Neural cell (in vitro differentiated cells): ENCODE results near the gene VN1R4. TPM values are rescaled to one million over a fixed set of nuclear protein-coding genes. Genes with fewer than 3 reads are reported as not detected.
"Not testable (repeated sequence)": the region's sequence is repeated elsewhere in the genome, so short reads cannot be mapped to it uniquely, and the experiment has no call there.

Experiments used
- H2AFZ ChIP-seq: fragments of 200-600, 300-800 bp; sonication (generic), shearing (Covaris generic); 2 replicates; pipeline ENCODE4 v1.6.0; 2014; ENCODE audit warnings: low read depth, mild to moderate bottlenecking, antibody characterized with exemption, low read length, moderate library complexity
- H3F3A ChIP-seq: fragments of 200-600 bp; shearing (Covaris generic); 2 replicates; pipeline ENCODE4 v1.6.1; 2016; ENCODE audit warnings: mild to moderate bottlenecking, moderate library complexity, mixed read lengths, antibody characterized with exemption, low read length; ENCODE audit not compliant: insufficient read depth, poor library complexity, severe bottlenecking
- H3K27ac ChIP-seq: fragments of 200-600, 300-800 bp; sonication (generic), shearing (Covaris generic); 2 replicates; pipeline ENCODE4 v1.5.1; 2014; ENCODE audit warnings: mild to moderate bottlenecking, low read length, moderate library complexity
- H3K27me3 ChIP-seq: fragments of 300-800, 200-600 bp; sonication (generic), shearing (Covaris generic); 2 replicates; pipeline ENCODE4 v1.6.0; 2014; ENCODE audit warnings: mild to moderate bottlenecking, low read depth, low read length, moderate library complexity; ENCODE audit not compliant: insufficient read depth
- H3K36me3 ChIP-seq: fragments of 300-800, 200-600 bp; sonication (generic), shearing (Covaris generic); 2 replicates; pipeline ENCODE4 v1.5.1; 2014; ENCODE audit warnings: mild to moderate bottlenecking, antibody characterized with exemption, low read length, moderate library complexity; ENCODE audit not compliant: insufficient read depth
- H3K4me2 ChIP-seq: fragments of 300-800, 200-600 bp; sonication (generic), shearing (Covaris generic); 2 replicates; pipeline ENCODE4 v1.6.0; 2014; ENCODE audit warnings: mild to moderate bottlenecking, low read length
- H3K4me3 ChIP-seq: fragments of 300-800, 200-600 bp; sonication (generic), shearing (Covaris generic); 2 replicates; pipeline ENCODE4 v1.5.1; 2014; ENCODE audit warnings: mild to moderate bottlenecking, low read length, moderate library complexity
- H3K79me2 ChIP-seq: fragments of 200-600 bp; shearing (Covaris generic); replicated peaks from 2 replicates; pipeline ENCODE4 v1.6.0; 2014; ENCODE audit warnings: mild to moderate bottlenecking, low read length, moderate library complexity; ENCODE audit not compliant: insufficient read depth
- H3K9ac ChIP-seq: fragments of 300-800, 200-600 bp; sonication (generic), shearing (Covaris generic); 2 replicates; pipeline ENCODE4 v1.6.1; 2016; ENCODE audit warnings: mild to moderate bottlenecking, low read length, mixed read lengths
- H3K9me2 ChIP-seq: fragments of 200-600 bp; shearing (Covaris generic); 2 replicates; pipeline ENCODE4 v1.6.1; 2016; ENCODE audit warnings: mild to moderate bottlenecking, low read length, mixed read lengths; ENCODE audit not compliant: insufficient read depth
- H3K9me3 ChIP-seq: fragments of 200-600, 300-800 bp; sonication (generic), shearing (Covaris generic); 2 replicates; pipeline ENCODE4 v1.6.1; 2016; ENCODE audit warnings: mild to moderate bottlenecking, mixed run types, low read length, moderate library complexity, mixed read lengths
- H4K20me1 ChIP-seq: fragments of 200-600 bp; shearing (Covaris generic); 2 replicates; pipeline ENCODE4 v1.6.1; 2016; ENCODE audit warnings: mild to moderate bottlenecking, mixed run types; ENCODE audit not compliant: insufficient read depth
- CTCF ChIP-seq: fragments of 450-650 bp; IDR thresholded peaks from 2 replicates; pipeline ENCODE4 v1.5.1; 2014; ENCODE audit warnings: antibody characterized with exemption, mild to moderate bottlenecking, moderate library complexity; ENCODE audit not compliant: poor library complexity, severe bottlenecking
- EP300 ChIP-seq: fragments of 450-650 bp; conservative IDR thresholded peaks from 2 replicates; pipeline ENCODE4 v1.6.1; 2014; ENCODE audit warnings: antibody characterized with exemption, mild to moderate bottlenecking, moderate library complexity; ENCODE audit not compliant: poor library complexity, severe bottlenecking
- EZH2 ChIP-seq: fragments of 200-600, 300-800 bp; shearing (Covaris generic), sonication (generic); IDR thresholded peaks from 2 replicates; pipeline ENCODE4 v1.6.1; 2014; ENCODE audit warnings: antibody characterized with exemption, low read length, borderline replicate concordance, mild to moderate bottlenecking; ENCODE audit not compliant: insufficient read depth, poor library complexity, severe bottlenecking
- MXI1 ChIP-seq: fragments of 450-650 bp; conservative IDR thresholded peaks from 2 replicates; pipeline ENCODE4 v1.6.1; 2014; ENCODE audit warnings: antibody characterized with exemption, mild to moderate bottlenecking; ENCODE audit not compliant: poor library complexity, severe bottlenecking
- POLR2AphosphoS5 ChIP-seq: IDR thresholded peaks from 2 replicates; pipeline ENCODE4 v1.6.1; 2012
- RAD21 ChIP-seq: fragments of 450-650 bp; conservative IDR thresholded peaks from 2 replicates; pipeline ENCODE4 v1.6.1; 2014; ENCODE audit warnings: antibody characterized with exemption, mild to moderate bottlenecking, moderate library complexity
- SMC3 ChIP-seq: fragments of 450-650 bp; conservative IDR thresholded peaks from 2 replicates; pipeline ENCODE4 v1.6.1; 2014; ENCODE audit warnings: antibody characterized with exemption, mild to moderate bottlenecking, moderate library complexity; ENCODE audit not compliant: poor library complexity
- TAF1 ChIP-seq: IDR thresholded peaks from 2 replicates; pipeline ENCODE4 v1.6.1; 2012; ENCODE audit warnings: low read depth
- polyA plus RNA-seq: library from polyadenylated mRNA; depleted of rRNA; stranded (reverse); fragments of >200 nt; gene quantifications from 2 replicates; pipeline ENCODE4 v1.2.3, GENCODE V29; 2014
- TF ChIP-seq, protein P1 (sequence below): IDR thresholded peaks from 2 replicates; pipeline ENCODE4 v1.6.1; 2012; ENCODE audit warnings: borderline replicate concordance

The VN1R4 gene
- polyA plus RNA-seq, 1 donor from 2014 or later: not detected

DNA sequence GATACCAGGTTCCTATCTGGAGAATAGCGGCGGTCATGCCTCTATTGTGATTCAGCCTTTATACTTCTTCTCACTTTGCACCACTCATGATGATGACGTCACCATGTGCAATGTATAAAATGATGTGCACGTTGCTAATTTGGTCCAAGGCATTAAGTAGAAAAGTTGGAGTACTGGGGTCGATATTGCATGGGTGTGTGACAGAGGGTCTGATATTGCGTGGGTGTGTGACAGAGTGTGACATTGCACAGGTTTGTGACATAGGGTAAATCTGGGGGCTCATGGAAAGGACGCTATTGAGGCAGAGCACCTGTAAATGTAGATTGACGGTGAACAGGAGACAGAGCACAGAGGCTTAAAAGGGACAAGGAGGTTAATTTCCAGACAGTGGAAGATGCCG, 4.5 kb upstream of the VN1R4 start:
- Histone ChIP-seq H3K4me3 (no peak overlapping the region), H3K79me2 (no peaks in the 10 kb centered on the region), H3K9me3 (peaks cover 2% of the 10 kb centered on the region), H3K27ac (no peak overlapping the region), H3K9ac (no peak overlapping the region), H3K9me2 (no peaks in the 10 kb centered on the region), H3K36me3 (no peaks in the 10 kb centered on the region), H3K27me3 (no peaks in the 10 kb centered on the region), H3K4me2 (no peak overlapping the region), H2AFZ (no peak overlapping the region), H4K20me1 (no peaks in the 10 kb centered on the region), H3F3A (no peaks in the 10 kb centered on the region)
- TF ChIP-seq MXI1: no peak

DNA sequence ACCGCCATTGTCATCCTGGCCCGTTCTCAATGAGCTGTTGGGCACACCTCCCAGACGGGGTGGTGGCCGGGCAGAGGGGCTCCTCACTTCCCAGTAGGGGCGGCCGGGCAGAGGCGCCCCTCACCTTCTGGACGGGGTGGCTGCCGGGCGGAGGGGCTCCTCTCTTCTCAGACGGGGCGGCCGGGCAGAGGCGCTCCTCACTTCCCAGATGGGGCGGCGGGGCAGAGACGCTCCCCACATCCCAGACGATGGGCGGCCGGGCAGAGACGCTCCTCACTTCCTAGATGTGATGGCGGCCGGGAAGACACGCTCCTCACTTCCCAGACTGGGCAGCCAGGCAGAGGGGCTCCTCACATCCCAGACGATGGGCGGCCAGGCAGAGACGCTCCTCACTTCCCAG, 2.3 kb upstream of the VN1R4 start:
- H3K9me2 ChIP-seq, H3K79me2 ChIP-seq, H4K20me1 ChIP-seq, H2AFZ ChIP-seq, H3F3A ChIP-seq, H3K27me3 ChIP-seq, H3K9ac ChIP-seq, H3K4me3 ChIP-seq, H3K9me3 ChIP-seq, H3K36me3 ChIP-seq, H3K4me2 ChIP-seq, H3K27ac ChIP-seq: not testable (repeated sequence)

- not testable (repeated sequence) for H3K27me3 ChIP-seq, H3K79me2 ChIP-seq, H3F3A ChIP-seq
These were observed 9.7 kb downstream of the VN1R4 start, which contains the start of gene VN1R2 for GRCh38 chr19:53257715-53258342. VN1R2 (plus strand) TSS chr19:53258292; CDS start chr19:53258376, 84 bp downstream.

GRCh38 chr19:53254411-53255341, 12.8 kb downstream of the VN1R4 start, which contains the start of gene ZNF677:
ZNF677 (minus strand) TSS chr19:53254873; CDS start chr19:53251550, 3,323 bp downstream.
- peak within 1 kb of the TSS; percentile 77 for H3K4me3 ChIP-seq
- no peaks in the 10 kb centered on the region for H3K27me3 ChIP-seq
- no peaks in the 10 kb centered on the region for H3K9me2 ChIP-seq
- H3K4me2 ChIP-seq: peak within 1 kb of the TSS; percentile 84
- H4K20me1 ChIP-seq: no peaks in the 10 kb centered on the region
- H3K27ac ChIP-seq: peak within 1 kb of the TSS; percentile 72
- H3K79me2 ChIP-seq: no peaks in the 10 kb centered on the region
- H3K36me3 ChIP-seq: peaks cover 13% of the 10 kb centered on the region
- no peaks in the 10 kb centered on the region for H3F3A ChIP-seq
- peaks cover 3% of the 10 kb centered on the region for H3K9me3 ChIP-seq
- peak within 1 kb of the TSS; percentile 74 for H2AFZ ChIP-seq
- peak within 1 kb of the TSS; percentile 76 for H3K9ac ChIP-seq
- TF ChIP-seq POLR2AphosphoS5: peak; percentile 85
- TF ChIP-seq EZH2: no peak
- no peak for TF ChIP-seq SMC3
- TF ChIP-seq CTCF: no peak
- TF ChIP-seq TAF1: peak; percentile 67
- TF ChIP-seq, protein P1, sequence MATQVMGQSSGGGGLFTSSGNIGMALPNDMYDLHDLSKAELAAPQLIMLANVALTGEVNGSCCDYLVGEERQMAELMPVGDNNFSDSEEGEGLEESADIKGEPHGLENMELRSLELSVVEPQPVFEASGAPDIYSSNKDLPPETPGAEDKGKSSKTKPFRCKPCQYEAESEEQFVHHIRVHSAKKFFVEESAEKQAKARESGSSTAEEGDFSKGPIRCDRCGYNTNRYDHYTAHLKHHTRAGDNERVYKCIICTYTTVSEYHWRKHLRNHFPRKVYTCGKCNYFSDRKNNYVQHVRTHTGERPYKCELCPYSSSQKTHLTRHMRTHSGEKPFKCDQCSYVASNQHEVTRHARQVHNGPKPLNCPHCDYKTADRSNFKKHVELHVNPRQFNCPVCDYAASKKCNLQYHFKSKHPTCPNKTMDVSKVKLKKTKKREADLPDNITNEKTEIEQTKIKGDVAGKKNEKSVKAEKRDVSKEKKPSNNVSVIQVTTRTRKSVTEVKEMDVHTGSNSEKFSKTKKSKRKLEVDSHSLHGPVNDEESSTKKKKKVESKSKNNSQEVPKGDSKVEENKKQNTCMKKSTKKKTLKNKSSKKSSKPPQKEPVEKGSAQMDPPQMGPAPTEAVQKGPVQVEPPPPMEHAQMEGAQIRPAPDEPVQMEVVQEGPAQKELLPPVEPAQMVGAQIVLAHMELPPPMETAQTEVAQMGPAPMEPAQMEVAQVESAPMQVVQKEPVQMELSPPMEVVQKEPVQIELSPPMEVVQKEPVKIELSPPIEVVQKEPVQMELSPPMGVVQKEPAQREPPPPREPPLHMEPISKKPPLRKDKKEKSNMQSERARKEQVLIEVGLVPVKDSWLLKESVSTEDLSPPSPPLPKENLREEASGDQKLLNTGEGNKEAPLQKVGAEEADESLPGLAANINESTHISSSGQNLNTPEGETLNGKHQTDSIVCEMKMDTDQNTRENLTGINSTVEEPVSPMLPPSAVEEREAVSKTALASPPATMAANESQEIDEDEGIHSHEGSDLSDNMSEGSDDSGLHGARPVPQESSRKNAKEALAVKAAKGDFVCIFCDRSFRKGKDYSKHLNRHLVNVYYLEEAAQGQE: no peak
- TF ChIP-seq MXI1: no peak
- TF ChIP-seq EP300: no peak
- TF ChIP-seq RAD21: no peak

More at GRCh38 chr19:53257715-53258342, 9.7 kb downstream of the VN1R4 start, which contains the start of gene VN1R2:
- H2AFZ ChIP-seq, H3K4me3 ChIP-seq, H3K4me2 ChIP-seq, H3K36me3 ChIP-seq, H3K9me2 ChIP-seq, H3K27ac ChIP-seq, H3K9ac ChIP-seq, H4K20me1 ChIP-seq, H3K9me3 ChIP-seq: not testable (repeated sequence)
